Large intestine (tissue), 3 donors: ENCODE results near the gene MDK. TPM values are rescaled to one million over a fixed set of nuclear protein-coding genes. Genes with fewer than 3 reads are reported as not detected.

Experiments
- DNase-seq, 2 donors: peaks; one replicate each; pipeline versions ENCODE4 v3.0.0 to v3.0.0-alpha.2; 2013
- H3K27ac ChIP-seq: one replicate; pipeline ENCODE4 v1.5.1; 2013; ENCODE audit warnings: low read length
- H3K27me3 ChIP-seq: 2 replicates; pipeline ENCODE4 v1.6.1; 2013; ENCODE audit warnings: low read length; ENCODE audit not compliant: control insufficient read depth, insufficient read depth
- H3K36me3 ChIP-seq: 2 replicates; pipeline ENCODE4 v1.6.1; 2013; ENCODE audit warnings: low read length; ENCODE audit not compliant: control insufficient read depth, insufficient read depth
- H3K4me1 ChIP-seq: one replicate; pipeline ENCODE4 v1.6.1; 2013; ENCODE audit warnings: low read length; ENCODE audit not compliant: control insufficient read depth, insufficient read depth
- H3K4me3 ChIP-seq: one replicate; pipeline ENCODE4 v1.5.1; 2013; ENCODE audit warnings: low read length
- H3K9me3 ChIP-seq: one replicate; pipeline ENCODE4 v1.6.1; 2013; ENCODE audit warnings: mild to moderate bottlenecking, low read depth, low read length, moderate library complexity; ENCODE audit not compliant: control insufficient read depth
- WGBS: methylation state at CpG from one replicate; pipeline ENCODE4 v1.1.5; 2013; ENCODE audit warnings: low lambda C conversion rate; ENCODE audit not compliant: insufficient coverage; 5-methylcytosine and 5-hydroxymethylcytosine counted together
- polyA plus RNA-seq: library from polyadenylated mRNA; unstranded; fragments of 120-200 nt; gene quantifications from one replicate; pipeline ENCODE4 v1.2.1, GENCODE V29; 2013

The MDK gene
- polyA plus RNA-seq, 1 donor = 232 TPM

DNA sequence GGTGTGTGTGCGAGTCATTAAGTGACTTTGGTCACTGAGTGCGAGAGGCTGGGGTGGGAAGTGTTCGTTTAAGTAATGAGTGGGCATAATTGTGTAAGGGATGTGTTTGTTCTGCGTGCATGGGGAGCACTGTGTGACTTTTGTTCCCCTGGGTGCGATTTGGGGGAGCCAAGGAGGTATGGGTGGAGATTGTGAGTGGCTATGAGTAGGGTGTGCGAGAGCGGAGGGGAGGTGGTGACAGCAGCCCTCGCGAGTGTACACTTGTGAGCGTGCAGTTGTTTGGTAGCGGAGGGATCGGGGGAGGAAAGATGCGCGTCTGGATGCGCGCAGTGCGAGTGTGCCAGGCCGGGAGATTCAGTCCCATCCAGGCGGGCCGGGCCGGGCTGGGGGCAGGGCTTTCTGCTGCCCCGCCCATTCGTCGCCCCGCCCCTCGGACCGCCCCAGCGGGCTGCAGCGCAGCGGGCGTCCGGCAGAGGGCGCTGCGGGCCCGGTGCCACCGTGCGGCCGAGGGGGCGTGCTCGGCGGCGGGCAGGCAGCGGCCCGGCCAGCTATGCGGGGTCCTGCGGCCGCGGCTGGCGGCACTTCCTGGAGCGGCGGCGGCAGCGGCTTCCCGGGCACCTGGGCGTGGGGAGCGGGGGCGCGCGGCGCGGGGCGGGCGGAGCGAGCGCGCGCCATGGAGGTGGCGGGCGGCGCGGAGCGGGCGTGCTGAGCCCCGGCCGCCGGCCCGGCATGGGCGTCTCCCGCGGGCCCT, 34.4 kb upstream of the MDK start, which contains the start of gene DGKZ:
DGKZ (plus strand) TSS at position 578 of the 751 bp plus-strand sequence. CDS start 197 bp downstream, outside the sequence.
- Histone ChIP-seq H3K36me3 (no peaks in the 10 kb centered on the region), H3K27me3 (no peaks in the 10 kb centered on the region), H3K4me3 (peak within 1 kb of the TSS; percentile 91), H3K9me3 (no peaks in the 10 kb centered on the region), H3K27ac (peak within 1 kb of the TSS; percentile 15), H3K4me1 (peaks cover 36% of the 10 kb centered on the region)
- WGBS = 100% methylated on average over 1 of the region's 80 CpGs
- peak; percentile 85 to 91 for DNase-seq

DNA sequence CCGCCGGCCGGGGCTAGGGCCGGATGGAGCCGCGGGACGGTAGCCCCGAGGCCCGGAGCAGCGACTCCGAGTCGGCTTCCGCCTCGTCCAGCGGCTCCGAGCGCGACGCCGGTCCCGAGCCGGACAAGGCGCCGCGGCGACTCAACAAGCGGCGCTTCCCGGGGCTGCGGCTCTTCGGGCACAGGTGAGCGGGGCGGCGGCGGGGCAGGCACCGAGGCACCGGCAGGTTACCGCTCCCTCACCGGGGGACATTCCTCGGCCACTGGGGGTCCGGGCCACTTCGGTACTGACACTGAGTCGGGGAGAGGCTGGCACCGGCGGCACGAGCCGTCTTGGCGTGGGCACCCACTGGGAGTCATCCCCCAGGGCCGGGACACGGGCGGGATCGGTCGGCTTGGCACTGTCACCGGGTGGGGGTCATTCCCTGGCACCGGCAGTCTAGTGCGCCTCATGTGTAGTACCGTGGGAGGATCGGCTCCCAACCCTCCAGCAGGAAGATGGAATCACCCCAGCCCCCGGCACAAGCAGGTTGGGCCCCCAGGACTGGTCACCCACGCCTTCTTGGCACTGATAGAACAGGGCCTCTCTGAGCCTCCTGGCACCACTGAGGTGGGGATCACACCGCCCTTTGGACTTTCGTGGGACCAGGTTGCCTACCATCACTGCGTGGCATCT, 33.7 kb upstream of the MDK start:
- H3K4me1 ChIP-seq = peaks cover 33% of the 10 kb centered on the region

DNA sequence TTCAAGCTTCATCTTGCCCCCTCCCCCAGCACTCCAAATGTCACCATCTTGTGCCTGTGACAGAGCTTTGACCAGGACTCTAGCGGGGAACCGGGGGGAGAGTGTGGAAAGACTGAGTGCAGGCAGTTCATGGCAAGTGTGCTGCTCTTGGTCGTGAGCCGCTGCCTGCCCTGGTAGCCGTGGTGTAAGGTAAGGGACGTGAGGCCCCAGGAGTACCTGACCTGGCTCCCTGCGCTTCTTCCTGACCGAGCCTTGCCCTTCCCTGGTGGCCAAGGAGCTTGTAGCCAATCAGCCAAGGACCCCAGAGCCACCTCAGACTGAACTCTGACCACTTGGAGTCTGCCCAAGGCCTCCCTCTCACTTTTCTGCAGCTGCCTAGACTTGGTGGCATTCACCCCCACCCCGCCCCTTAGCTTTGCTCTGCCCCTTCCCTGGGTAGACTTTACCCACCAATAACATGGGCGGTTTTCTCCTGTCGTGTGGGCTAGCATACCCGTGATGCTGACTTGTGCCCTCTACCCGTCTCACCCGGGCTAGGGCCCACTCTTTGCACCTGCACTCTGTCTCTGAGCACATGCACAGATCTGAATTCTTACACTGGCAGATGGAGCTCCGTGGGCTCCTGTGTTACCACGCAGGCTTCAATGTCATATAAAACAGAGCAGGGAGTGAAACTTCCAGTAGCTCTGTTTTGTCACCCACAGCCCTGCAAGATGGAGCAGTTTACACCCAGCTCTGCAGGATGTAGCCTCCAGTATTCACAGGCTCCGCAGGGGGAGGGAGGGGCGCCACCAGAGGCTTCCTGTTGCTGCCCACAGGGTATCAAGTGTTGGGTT, 32.7 kb upstream of the MDK start:
- no CpG with 5 or more reads among the region's 18 CpGs for WGBS
- DNase-seq = peak in 1 of 2 donors; percentile 75
- H3K9me3 ChIP-seq = no peaks in the 10 kb centered on the region
- H3K27me3 ChIP-seq = no peaks in the 10 kb centered on the region
- peak overlapping the region; percentile 91 for H3K4me3 ChIP-seq
- H3K27ac ChIP-seq = peak overlapping the region; percentile 5
- peaks cover 33% of the 10 kb centered on the region for H3K4me1 ChIP-seq
- peaks cover 2% of the 10 kb centered on the region for H3K36me3 ChIP-seq

More for the DNA sequence above, 33.7 kb upstream of the MDK start:
- Histone ChIP-seq H3K9me3 (no peaks in the 10 kb centered on the region), H3K4me3 (peak overlapping the region; percentile 91), H3K36me3 (no peaks in the 10 kb centered on the region), H3K27ac (peak overlapping the region; percentile 15), H3K27me3 (no peaks in the 10 kb centered on the region)
- DNase-seq = peak in 1 of 2 donors; percentile 53
- WGBS = no CpG with 5 or more reads among the region's 63 CpGs

- Histone ChIP-seq H3K27ac (no peak overlapping the region), H3K4me1 (peaks cover 33% of the 10 kb centered on the region)
- WGBS = no CpG with 5 or more reads among the region's 3 CpGs
These were observed 30.8 kb upstream of the MDK start for GRCh38 chr11:46350695-46351094.

DNA sequence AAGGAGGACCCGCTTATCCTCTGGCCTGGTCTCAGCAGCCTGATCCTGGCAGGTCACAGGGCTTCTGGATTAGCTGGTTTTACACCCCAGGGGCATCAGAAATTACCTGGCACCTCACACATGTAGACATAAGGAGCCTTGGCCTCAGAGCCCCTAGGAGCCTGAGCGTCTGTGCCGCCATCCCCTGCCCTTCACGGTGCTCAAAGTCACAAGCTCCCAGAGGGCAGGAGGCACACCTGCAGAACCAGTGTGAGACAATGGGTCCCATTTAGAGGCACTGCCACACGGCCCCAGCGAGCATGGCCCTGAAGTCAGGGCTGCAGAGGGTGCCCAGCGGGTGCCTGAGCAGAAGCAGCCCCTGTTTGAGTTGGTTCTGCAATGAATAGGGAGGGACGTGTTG, 30.3 kb upstream of the MDK start:
- Histone ChIP-seq H3K9me3 (no peaks in the 10 kb centered on the region), H3K4me3 (no peak overlapping the region), H3K27me3 (no peaks in the 10 kb centered on the region), H3K4me1 (peaks cover 33% of the 10 kb centered on the region), H3K27ac (no peak overlapping the region), H3K36me3 (peaks cover 2% of the 10 kb centered on the region)
- no CpG with 5 or more reads among the region's 8 CpGs for WGBS
- no peak for DNase-seq

More at GRCh38 chr11:46350695-46351094, 30.8 kb upstream of the MDK start:
- Histone ChIP-seq H3K27me3 (no peaks in the 10 kb centered on the region), H3K36me3 (peaks cover 2% of the 10 kb centered on the region), H3K9me3 (no peaks in the 10 kb centered on the region), H3K4me3 (no peak overlapping the region)
- no peak for DNase-seq

DNA sequence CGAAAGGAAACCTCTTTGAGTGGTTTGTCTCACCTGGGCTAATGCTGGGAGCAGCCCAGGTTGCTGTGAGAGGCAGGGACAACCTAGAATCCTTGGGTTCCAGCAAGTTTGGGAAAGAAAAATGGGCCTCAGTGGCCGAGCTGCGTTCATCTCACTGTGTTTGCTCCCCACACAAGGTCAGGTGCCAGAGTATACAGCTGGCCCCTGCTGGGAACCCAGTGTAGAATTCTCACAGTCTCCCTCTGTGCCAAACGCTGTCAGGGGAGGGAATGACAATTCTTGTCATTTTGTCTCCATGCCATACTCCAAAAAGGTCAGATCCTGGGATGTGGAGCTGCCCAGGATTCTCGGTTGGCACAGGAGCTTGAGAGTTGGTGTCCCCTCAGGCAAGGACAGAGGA, 29.9 kb upstream of the MDK start:
- no CpG with 5 or more reads among the region's 5 CpGs for WGBS
- Histone ChIP-seq H3K36me3 (peaks cover 4% of the 10 kb centered on the region), H3K4me1 (peaks cover 33% of the 10 kb centered on the region), H3K4me3 (no peak overlapping the region), H3K9me3 (no peaks in the 10 kb centered on the region), H3K27ac (no peak overlapping the region), H3K27me3 (no peaks in the 10 kb centered on the region)
- DNase-seq = no peak

GRCh38 chr11:46352063-46352841, 29.2 kb upstream of the MDK start:
- Histone ChIP-seq H3K9me3 (no peaks in the 10 kb centered on the region), H3K4me3 (no peak overlapping the region), H3K27me3 (no peaks in the 10 kb centered on the region), H3K4me1 (peaks cover 33% of the 10 kb centered on the region), H3K36me3 (peaks cover 4% of the 10 kb centered on the region), H3K27ac (no peak overlapping the region)
- peak in 1 of 2 donors; percentile 63 for DNase-seq
- no CpG with 5 or more reads among the region's 33 CpGs for WGBS

- no peak for DNase-seq
- H3K4me3 ChIP-seq = no peak overlapping the region
- H3K36me3 ChIP-seq = peaks cover 4% of the 10 kb centered on the region
- H3K9me3 ChIP-seq = no peaks in the 10 kb centered on the region
- H3K27me3 ChIP-seq = no peaks in the 10 kb centered on the region
- H3K4me1 ChIP-seq = peaks cover 32% of the 10 kb centered on the region
- no CpG with 5 or more reads among the region's 9 CpGs for WGBS
- H3K27ac ChIP-seq = no peak overlapping the region
These were observed 27.8 kb upstream of the MDK start for GRCh38 chr11:46353698-46354097.

GRCh38 chr11:46356924-46357482, 24.5 kb upstream of the MDK start:
- Histone ChIP-seq H3K4me1 (peaks cover 12% of the 10 kb centered on the region), H3K4me3 (no peak overlapping the region), H3K27me3 (no peaks in the 10 kb centered on the region), H3K9me3 (no peaks in the 10 kb centered on the region), H3K36me3 (peaks cover 4% of the 10 kb centered on the region), H3K27ac (no peak overlapping the region)
- DNase-seq = no peak
- no CpG with 5 or more reads among the region's 7 CpGs for WGBS
